SK-N-SH (cell line): ENCODE results near the gene PUS10. TPM values are rescaled to one million over a fixed set of nuclear protein-coding genes. Genes with fewer than 3 reads are reported as not detected.

Experiments
- CTCF ChIA-PET: fragments of 300-600, 350-600 bp; formaldehyde crosslinking; extraction: SDS; loops from one replicate; lab custom pipeline; 2021; lab: Yijun Ruan, JAX
- POLR2A ChIA-PET: fragments of 350-600 bp; sonication (Branson Sonifier 250); formaldehyde crosslinking; extraction: SDS; loops from one replicate; lab custom pipeline; 2020; ENCODE audit warnings: antibody characterized with exemption, inconsistent platforms; lab: Yijun Ruan, JAX
- DNase-seq: peaks from one replicate; pipeline ENCODE4 v3.0.0; 2012
- H2AFZ ChIP-seq: fragments of 200-600 bp; sonication (generic); 2 replicates; pipeline ENCODE4 v1.8.1; 2016; ENCODE audit warnings: antibody characterized with exemption, mild to moderate bottlenecking, low read depth
- H3F3A ChIP-seq: fragments of 200-600 bp; sonication (generic); replicated peaks from 2 replicates; pipeline ENCODE3; 2016; ENCODE audit warnings: antibody characterized with exemption, mild to moderate bottlenecking; ENCODE audit not compliant: insufficient read depth
- H3K27ac ChIP-seq, 2 experiments: fragments of 200-500 bp in 1 of 2; fragments of 200-600 bp in 1 of 2; sonication (Bioruptor generic) in 1 of 2; sonication (generic), shearing (Covaris generic) in 1 of 2; 2 replicates each; pipeline versions ENCODE4 v1.5.1 to v1.6.1; 2014 to 2016; ENCODE audit warnings: low read depth in 2 of 2, inconsistent platforms in 1 of 2, low read length in 1 of 2, mild to moderate bottlenecking in 1 of 2, mixed read lengths in 1 of 2
- H3K27me3 ChIP-seq: fragments of 200-600 bp; sonication (generic), shearing (Covaris generic); 2 replicates; pipeline ENCODE4 v1.6.1; 2016; ENCODE audit warnings: mixed run types; ENCODE audit not compliant: insufficient read depth
- H3K36me3 ChIP-seq, 2 experiments: fragments of 200-500 bp in 1 of 2; fragments of 200-600 bp in 1 of 2; sonication (Bioruptor generic) in 1 of 2; sonication (generic) in 1 of 2; replicated peaks in 1 of 2; 2 replicates each; pipeline versions ENCODE3 to v1.5.1; 2014 to 2016; ENCODE audit warnings: low read length in 1 of 2, mild to moderate bottlenecking in 1 of 2; ENCODE audit not compliant: insufficient read depth in 2 of 2, control insufficient read depth in 1 of 2
- H3K4me1 ChIP-seq, 2 experiments: fragments of 200-500 bp in 1 of 2; fragments of 200-600 bp in 1 of 2; sonication (Bioruptor generic) in 1 of 2; sonication (generic), shearing (Covaris generic) in 1 of 2; 2 replicates each; pipeline versions ENCODE4 v1.5.1 to v1.6.1; 2014 to 2016; ENCODE audit warnings: low read depth in 1 of 2, low read length in 1 of 2, mixed run types in 1 of 2; ENCODE audit not compliant: insufficient read depth in 2 of 2, control insufficient read depth in 1 of 2
- H3K4me2 ChIP-seq: fragments of 200-600 bp; sonication (generic), shearing (Covaris generic); 2 replicates; pipeline ENCODE4 v1.6.1; 2017; ENCODE audit warnings: mixed run types
- H3K4me3 ChIP-seq, 2 experiments: fragments of 200-500 bp in 1 of 2; fragments of 200-600 bp in 1 of 2; sonication (Bioruptor generic) in 1 of 2; sonication (generic), shearing (Covaris generic) in 1 of 2; 2 replicates each; pipeline versions ENCODE4 v1.5.1 to v1.8.1; 2014 to 2016; ENCODE audit warnings: low read depth in 2 of 2, inconsistent platforms in 1 of 2, low read length in 1 of 2, mild to moderate bottlenecking in 1 of 2, mixed read lengths in 1 of 2, moderate library complexity in 1 of 2
- H3K79me2 ChIP-seq: fragments of 200-600 bp; sonication (generic); 2 replicates; pipeline ENCODE4 v1.8.1; 2017; ENCODE audit warnings: mild to moderate bottlenecking; ENCODE audit not compliant: insufficient read depth
- H3K9ac ChIP-seq: fragments of 200-600 bp; sonication (generic); 2 replicates; pipeline ENCODE4 v1.6.1; 2017; ENCODE audit warnings: mixed run types
- H3K9me2 ChIP-seq: fragments of 200-600 bp; sonication (generic); 2 replicates; pipeline ENCODE4 v1.6.1; 2017; ENCODE audit warnings: mixed run types
- H3K9me3 ChIP-seq: fragments of 200-600 bp; sonication (generic); 2 replicates; pipeline ENCODE4 v1.6.1; 2017; ENCODE audit warnings: mixed run types, mild to moderate bottlenecking, moderate library complexity
- H4K20me1 ChIP-seq: fragments of 200-600 bp; sonication (generic); 2 replicates; pipeline ENCODE4 v1.6.1; 2017; ENCODE audit warnings: mild to moderate bottlenecking, mixed run types; ENCODE audit not compliant: insufficient read depth
- CHD2 ChIP-seq: fragments of 150-350 bp; IDR thresholded peaks from 2 replicates; pipeline ENCODE4 v1.6.1; 2018; ENCODE audit warnings: low read length; ENCODE audit not compliant: partially characterized antibody
- CTCF ChIP-seq: fragments of 200-600 bp; sonication (generic); IDR thresholded peaks from 2 replicates; pipeline ENCODE4 v1.6.1; 2017; ENCODE audit warnings: antibody characterized with exemption, mild to moderate bottlenecking, moderate library complexity
- EP300 ChIP-seq, 2 experiments: IDR thresholded peaks; 2 replicates each; pipeline versions ENCODE4 v1.4.0 to v1.6.1; 2012; ENCODE audit warnings: borderline replicate concordance in 1 of 2, low read depth in 1 of 2, low read length in 1 of 2
- EZH2phosphoT487 ChIP-seq: fragments of 200-600 bp; sonication (generic); IDR thresholded peaks from 2 replicates; pipeline ENCODE4 v1.6.1; 2017; ENCODE audit warnings: low read depth, mixed run types, mild to moderate bottlenecking, antibody characterized with exemption, moderate library complexity, borderline replicate concordance
- FOXJ3 ChIP-seq: sonication (generic); formaldehyde crosslinking; IDR thresholded peaks from 2 replicates; pipeline ENCODE4 v1.5.1; 2020; ENCODE audit warnings: mild to moderate bottlenecking, missing genetic modification reagents
- GABPA ChIP-seq: IDR thresholded peaks from 2 replicates; pipeline ENCODE4 v1.4.0; 2012; ENCODE audit warnings: low read depth, mild to moderate bottlenecking
- GATA2 ChIP-seq: sonication (generic); formaldehyde crosslinking; IDR thresholded peaks from 2 replicates; pipeline ENCODE4 v1.5.0; 2020; ENCODE audit warnings: mild to moderate bottlenecking, missing genetic modification reagents
- MAX ChIP-seq: IDR thresholded peaks from 2 replicates; pipeline ENCODE4 v1.4.0; 2012; ENCODE audit warnings: low read depth
- PBX3 ChIP-seq: IDR thresholded peaks from 2 replicates; pipeline ENCODE4; 2012
- RAD21 ChIP-seq: IDR thresholded peaks from 2 replicates; pipeline ENCODE4 v1.6.1; 2012; ENCODE audit warnings: mild to moderate bottlenecking, low read length
- RCOR1 ChIP-seq: fragments of 150-350 bp; IDR thresholded peaks from 2 replicates; pipeline ENCODE4 v1.6.1; 2017; ENCODE audit warnings: antibody characterized with exemption, low read length
- REST ChIP-seq: IDR thresholded peaks from 2 replicates; pipeline ENCODE4 v1.6.1; 2012; ENCODE audit warnings: mild to moderate bottlenecking, low read depth, low read length, moderate library complexity
- RXRA ChIP-seq: IDR thresholded peaks from 2 replicates; pipeline ENCODE4 v1.4.0; 2012; ENCODE audit warnings: low read depth, mild to moderate bottlenecking, borderline replicate concordance
- TAF1 ChIP-seq: IDR thresholded peaks from 2 replicates; pipeline ENCODE4 v1.6.1; 2012; ENCODE audit warnings: low read depth, mild to moderate bottlenecking, low read length, moderate library complexity, borderline replicate concordance
- TEAD4 ChIP-seq: IDR thresholded peaks from 2 replicates; pipeline ENCODE4 v1.4.0; 2012; ENCODE audit warnings: mild to moderate bottlenecking, borderline replicate concordance; ENCODE audit not compliant: insufficient read depth
- WGBS: methylation state at CpG from one replicate; pipeline ENCODE4 v1.1.6; 2017; ENCODE audit warnings: low lambda C conversion rate; 5-methylcytosine and 5-hydroxymethylcytosine counted together
- polyA plus RNA-seq, 3 experiments: library from polyadenylated mRNA; depleted of rRNA; stranded (reverse); fragments of >200 nt; gene quantifications; 2 replicates each; pipeline ENCODE4 v1.2.3, GENCODE V29; 2012

Gene PUS10
- polyA plus RNA-seq, 1 of the 3 experiments (the other 2 are of a cell fraction) = 2.8 TPM

GRCh38 chr2:60962528-60962927 lies 55.5 kb downstream of the PUS10 start:
- DNase-seq = no peak
- TF ChIP-seq EZH2phosphoT487 (no peak), CHD2 (no peak), REST (no peak), RCOR1 (no peak), EP300 (IDR thresholded peaks at IDR 0.05; ENCODE audit: borderline replicate concordance in 1 of 2, low read depth in 1 of 2, low read length in 1 of 2) (no peak), MAX (no peak), TEAD4 (no peak), GABPA (no peak)
- TF ChIP-seq, all 33 proteins: peak for 0
- Histone ChIP-seq H3K36me3 (no peaks in the 10 kb centered on the region), H3K9me3 (no peaks in the 10 kb centered on the region), H3K4me3 (no peak overlapping the region), H2AFZ (no peak overlapping the region), H3K9me2 (no peaks in the 10 kb centered on the region), H3K27ac (no peak overlapping the region), H3K27me3 (no peaks in the 10 kb centered on the region), H3K79me2 (no peaks in the 10 kb centered on the region), H3K4me1 (no peaks in the 10 kb centered on the region), H3K4me2 (no peak overlapping the region), H3F3A (no peaks in the 10 kb centered on the region), H3K9ac (no peak overlapping the region), H4K20me1 (no peaks in the 10 kb centered on the region)
- CTCF ChIA-PET = no interaction called here
- 70% methylated on average over 2 of the region's 2 CpGs for WGBS
- POLR2A ChIA-PET = no interaction called here

GRCh38 chr2:60961457-60961856 lies 56.6 kb downstream of the PUS10 start:
- Histone ChIP-seq H3K4me1 (no peaks in the 10 kb centered on the region), H3K9ac (no peak overlapping the region), H3K27me3 (no peaks in the 10 kb centered on the region), H2AFZ (no peak overlapping the region), H3K36me3 (no peaks in the 10 kb centered on the region), H3K9me3 (no peaks in the 10 kb centered on the region), H3K9me2 (no peaks in the 10 kb centered on the region), H3F3A (no peaks in the 10 kb centered on the region), H3K4me3 (no peak overlapping the region), H3K79me2 (no peaks in the 10 kb centered on the region), H3K4me2 (no peak overlapping the region), H3K27ac (no peak overlapping the region), H4K20me1 (no peaks in the 10 kb centered on the region)
- DNase-seq = no peak
- ChIA-PET POLR2A (no interaction called here), CTCF (no interaction called here)
- TF ChIP-seq TAF1 (no peak), RAD21 (no peak), CTCF (no peak), FOXJ3 (CRISPR knock-in tag) (no peak), GATA2 (no peak), PBX3 (no peak), RXRA (no peak)
- 79% methylated on average over 4 of the region's 4 CpGs for WGBS
